A549 (cell line): Measurements from ENCODE around the gene VOPP1. TPM values are rescaled to one million over a fixed set of nuclear protein-coding genes. Genes with fewer than 3 reads are reported as not detected.

ENCODE experiments used
- ATAC-seq, 2 experiments: fragments of 200-7000 bp in 1 of 2; fragments of >200 bp in 1 of 2; cut with Nextera tagmentation in 1 of 2; cut with Tn5 transposase in 1 of 2; 3 replicates each; pipeline versions ENCODE4 v1.8.0 to v1.9.1; 2018 to 2020; ENCODE audit warnings: mild to moderate bottlenecking in 1 of 2, moderate library complexity in 1 of 2
- CTCF ChIA-PET: fragments of 300-600 bp; sonication (Branson Sonifier 250); formaldehyde crosslinking; extraction: SDS; loops from one replicate; lab custom pipeline; 2021; ENCODE audit warnings: antibody characterized with exemption, inconsistent platforms; lab: Yijun Ruan, JAX
- POLR2A ChIA-PET: fragments of 350-600 bp; formaldehyde crosslinking; extraction: SDS; loops from one replicate; lab custom pipeline; 2021; ENCODE audit warnings: antibody characterized with exemption, inconsistent platforms; lab: Yijun Ruan, JAX
- DNase-seq, 2 experiments: peaks; one replicate each; pipeline versions ENCODE4 v3.0.0 to v3.0.0-alpha.2; 2011 to 2016; ENCODE audit warnings: low read depth in 1 of 2, low spot score in 1 of 2
- FAIRE-seq: peaks from 2 replicates; lab custom pipeline; 2011; peaks lifted over from hg19 to GRCh38; lab: Jason Lieb, UNC
- H3K27ac ChIP-seq, 2 experiments: fragments of >200 bp; sonication (Bioruptor Twin); formaldehyde crosslinking; 3 replicates each; pipeline ENCODE4 v1.5.1; 2016 to 2017
- H3K4me1 ChIP-seq: fragments of >200 bp; sonication (Bioruptor Twin); formaldehyde crosslinking; 3 replicates; pipeline ENCODE4 v1.6.1; 2016
- H3K4me2 ChIP-seq: fragments of >200 bp; sonication (Bioruptor Twin); formaldehyde crosslinking; 3 replicates; pipeline ENCODE4 v1.6.1; 2016
- H3K4me3 ChIP-seq: fragments of >200 bp; sonication (Bioruptor Twin); formaldehyde crosslinking; 3 replicates; pipeline ENCODE4 v1.5.1; 2016
- H3K9me3 ChIP-seq: fragments of >200 bp; sonication (Bioruptor Twin); formaldehyde crosslinking; 3 replicates; pipeline ENCODE4 v1.6.1; 2016
- ATOH8 ChIP-seq: fragments of 250-450 bp; sonication (Bioruptor Pico); IDR thresholded peaks from 2 replicates; pipeline ENCODE4 v1.5.0; 2020; ENCODE audit warnings: low read depth, mild to moderate bottlenecking, moderate library complexity
- CEBPB ChIP-seq, 2 experiments: fragments of >200 bp in 1 of 2; sonication (Bioruptor Twin) in 1 of 2; formaldehyde crosslinking in 1 of 2; IDR thresholded peaks; 2 replicates each; pipeline ENCODE4 v1.6.1; 2012 to 2016
- CHD4 ChIP-seq: fragments of 200-600 bp; sonication (generic); IDR thresholded peaks from 2 replicates; pipeline ENCODE4 v1.6.1; 2016; ENCODE audit warnings: antibody characterized with exemption, mild to moderate bottlenecking, borderline replicate concordance
- EHMT2 ChIP-seq: fragments of 200-600 bp; sonication (generic); IDR thresholded peaks from 2 replicates; pipeline ENCODE4 v1.6.1; 2016; ENCODE audit warnings: antibody characterized with exemption, low read depth, mild to moderate bottlenecking, moderate library complexity
- FOSB ChIP-seq: fragments of 250-450 bp; sonication (Bioruptor Pico); IDR thresholded peaks from 2 replicates; pipeline ENCODE4 v1.5.0; 2020; ENCODE audit warnings: mild to moderate bottlenecking, moderate library complexity
- FOXS1 ChIP-seq: fragments of 250-450 bp; sonication (Bioruptor Pico); IDR thresholded peaks from 2 replicates; pipeline ENCODE4 v1.5.0; 2020; ENCODE audit warnings: mild to moderate bottlenecking, moderate library complexity
- GATA3 ChIP-seq: IDR thresholded peaks from 2 replicates; pipeline ENCODE4 v1.6.1; 2012; ENCODE audit warnings: borderline replicate concordance
- HDAC2 ChIP-seq: fragments of 200-600 bp; sonication (generic); IDR thresholded peaks from 2 replicates; pipeline ENCODE4 v1.6.1; 2016
- HMGXB4 ChIP-seq: fragments of 250-450 bp; sonication (Bioruptor Pico); IDR thresholded peaks from 2 replicates; pipeline ENCODE4 v1.5.0; 2021; ENCODE audit warnings: mild to moderate bottlenecking, moderate library complexity, borderline replicate concordance
- KDM1A ChIP-seq: fragments of 200-600 bp; sonication (generic); IDR thresholded peaks from 2 replicates; pipeline ENCODE4 v1.6.1; 2016; ENCODE audit warnings: low read depth, mild to moderate bottlenecking
- MAX ChIP-seq: IDR thresholded peaks from 2 replicates; pipeline ENCODE4 v1.6.1; 2012
- MYC ChIP-seq: IDR thresholded peaks from 2 replicates; pipeline ENCODE4 v1.6.1; 2012; ENCODE audit warnings: mild to moderate bottlenecking, inconsistent platforms, low read length, improper control_type of control experiment, borderline replicate concordance
- PBX3 ChIP-seq: IDR thresholded peaks from 2 replicates; pipeline ENCODE4 v1.6.1; 2012
- POLR2A ChIP-seq: IDR thresholded peaks from 2 replicates; pipeline ENCODE4 v1.6.1; 2012; ENCODE audit warnings: mild to moderate bottlenecking, low read length
- POLR2AphosphoS2 ChIP-seq: conservative IDR thresholded peaks from 2 replicates; pipeline ENCODE4 v1.6.1; 2012; ENCODE audit warnings: low read length, improper control_type of control experiment, inconsistent platforms
- RCOR1 ChIP-seq: fragments of 150-350 bp; IDR thresholded peaks from 2 replicates; pipeline ENCODE4 v1.6.1; 2014; ENCODE audit warnings: antibody characterized with exemption, low read length, low read depth
- SMC3 ChIP-seq: fragments of >200 bp; sonication (Bioruptor Twin); formaldehyde crosslinking; IDR thresholded peaks from 3 replicates; pipeline ENCODE4 v1.6.1; 2018; ENCODE audit warnings: inconsistent platforms
- SREBF2 ChIP-seq: fragments of 450-650 bp; IDR thresholded peaks from 2 replicates; pipeline ENCODE4 v1.6.1; 2014; ENCODE audit warnings: mild to moderate bottlenecking, moderate library complexity
- TFCP2L1 ChIP-seq: fragments of 250-450 bp; sonication (Bioruptor Pico); IDR thresholded peaks from 2 replicates; pipeline ENCODE4 v1.5.0; 2021; ENCODE audit warnings: mild to moderate bottlenecking
- TP53 ChIP-seq: fragments of 250-450 bp; sonication (Bioruptor Pico); IDR thresholded peaks from 2 replicates; pipeline ENCODE4 v1.5.0; 2021; ENCODE audit warnings: mild to moderate bottlenecking, moderate library complexity
- ZC3H11A ChIP-seq: fragments of 450-650 bp; IDR thresholded peaks from 2 replicates; pipeline ENCODE4 v1.6.1; 2014; ENCODE audit warnings: antibody characterized with exemption, mild to moderate bottlenecking
- ZNF302 ChIP-seq: fragments of 250-450 bp; sonication (Bioruptor Pico); IDR thresholded peaks from 2 replicates; pipeline ENCODE4 v1.9.0; 2021; ENCODE audit warnings: inconsistent platforms, mild to moderate bottlenecking, moderate library complexity
- WGBS: methylation state at CpG from one replicate; pipeline ENCODE4 v1.1.6; 2017; ENCODE audit errors: missing lambda C conversion rate; 5-methylcytosine and 5-hydroxymethylcytosine counted together
- polyA plus RNA-seq, 4 experiments: library from polyadenylated mRNA; depleted of rRNA in 3 of 4; stranded (reverse); fragments of >200 nt; fragmentation: RNase III in 1 of 4; extraction: RNeasy Plus Mini Kit Qiagen cat#74134 plus additional on column Dnase treatment in 1 of 4; gene quantifications; 2 replicates in 3 of 4; 3 replicates in 1 of 4; pipeline ENCODE4 v1.2.3, GENCODE V29; 2011 to 2017

Gene VOPP1
- polyA plus RNA-seq, 2 of the 4 experiments (the other 2 are of a cell fraction): 68.1 to 73.4 TPM

GRCh38 chr7:55575733-55576132 is 3.4 kb upstream of the VOPP1 start (continued):
- TF ChIP-seq HMGXB4 (CRISPR knock-in tag): no peak
- TF ChIP-seq HDAC2: no peak
- TF ChIP-seq FOXS1: no peak
- TF ChIP-seq KDM1A: no peak
- no peak for TF ChIP-seq CHD4
- no peak for TF ChIP-seq POLR2A
- TF ChIP-seq TP53 (CRISPR knock-in tag): no peak
- no peak for TF ChIP-seq CEBPB (IDR thresholded peaks at IDR 0.05)
- TF ChIP-seq ZNF302: no peak
- no peak for TF ChIP-seq GATA3

GRCh38 chr7:55575098-55575497 is 2.8 kb upstream of the VOPP1 start:
- Histone ChIP-seq H3K4me2 (no peak overlapping the region), H3K4me1 (peaks cover 24% of the 10 kb centered on the region), H3K9me3 (no peaks in the 10 kb centered on the region), H3K27ac (no peak overlapping the region), H3K4me3 (no peak overlapping the region)
- ATAC-seq (no peak), FAIRE-seq (no peak), DNase-seq (no peak)
- CTCF ChIA-PET: interaction anchor here (1.2 kb wide), 1 partner anchor 389 kb away, joined by 3 read pairs; no protein-coding TSS in a partner anchor
- WGBS: 82% methylated on average over 9 of the region's 9 CpGs
- POLR2A ChIA-PET: interaction anchor here (1.4 kb wide), 1 partner anchor 209 kb away, joined by 3 read pairs; no protein-coding TSS in a partner anchor
- no peak for TF ChIP-seq SREBF2
- TF ChIP-seq HMGXB4 (CRISPR knock-in tag): no peak
- no peak for TF ChIP-seq MYC
- no peak for TF ChIP-seq PBX3
- TF ChIP-seq TFCP2L1: no peak
- no peak for TF ChIP-seq MAX
- TF ChIP-seq HDAC2: no peak
- TF ChIP-seq EHMT2: no peak
- TF ChIP-seq KDM1A: no peak
- no peak for TF ChIP-seq FOSB (CRISPR knock-in tag)
- no peak for TF ChIP-seq SMC3
- no peak for TF ChIP-seq RCOR1
- no peak for TF ChIP-seq POLR2AphosphoS2
- TF ChIP-seq ZC3H11A: no peak
- no peak for TF ChIP-seq ATOH8
